Nephron progenitor cell (in vitro differentiated cells): Measurements from ENCODE around the gene SOX18.

Experiments used
- DNase-seq: peaks from one replicate; pipeline ENCODE4 v3.0.0; 2021
- H3K27ac Mint-ChIP-seq: 2 replicates; pipeline ENCODE4 v1.8.0; 2021; ENCODE audit warnings: mild to moderate bottlenecking, moderate library complexity, mixed read lengths
- H3K27me3 Mint-ChIP-seq: 2 replicates; pipeline ENCODE4 v1.8.0; 2021; ENCODE audit warnings: mild to moderate bottlenecking, low read depth, mixed read lengths; ENCODE audit not compliant: poor library complexity
- H3K36me3 Mint-ChIP-seq: 2 replicates; pipeline ENCODE4 v1.8.0; 2021; ENCODE audit warnings: low read depth, mixed read lengths
- H3K4me1 Mint-ChIP-seq: 2 replicates; pipeline ENCODE4 v1.8.0; 2021; ENCODE audit warnings: mixed read lengths
- H3K4me3 Mint-ChIP-seq: 2 replicates; pipeline ENCODE4 v1.8.0; 2021; ENCODE audit warnings: mild to moderate bottlenecking, moderate library complexity, mixed read lengths
- H3K9me3 Mint-ChIP-seq: 2 replicates; pipeline ENCODE4 v1.8.0; 2021; ENCODE audit warnings: mild to moderate bottlenecking, moderate library complexity, mixed read lengths
- TF ChIP-seq, protein P1 (sequence below): fragments of 200-600 bp; sonication (generic); IDR thresholded peaks from 2 replicates; pipeline ENCODE4 v1.5.0; 2021; ENCODE audit warnings: antibody characterized with exemption

SOX18 gene

DNA sequence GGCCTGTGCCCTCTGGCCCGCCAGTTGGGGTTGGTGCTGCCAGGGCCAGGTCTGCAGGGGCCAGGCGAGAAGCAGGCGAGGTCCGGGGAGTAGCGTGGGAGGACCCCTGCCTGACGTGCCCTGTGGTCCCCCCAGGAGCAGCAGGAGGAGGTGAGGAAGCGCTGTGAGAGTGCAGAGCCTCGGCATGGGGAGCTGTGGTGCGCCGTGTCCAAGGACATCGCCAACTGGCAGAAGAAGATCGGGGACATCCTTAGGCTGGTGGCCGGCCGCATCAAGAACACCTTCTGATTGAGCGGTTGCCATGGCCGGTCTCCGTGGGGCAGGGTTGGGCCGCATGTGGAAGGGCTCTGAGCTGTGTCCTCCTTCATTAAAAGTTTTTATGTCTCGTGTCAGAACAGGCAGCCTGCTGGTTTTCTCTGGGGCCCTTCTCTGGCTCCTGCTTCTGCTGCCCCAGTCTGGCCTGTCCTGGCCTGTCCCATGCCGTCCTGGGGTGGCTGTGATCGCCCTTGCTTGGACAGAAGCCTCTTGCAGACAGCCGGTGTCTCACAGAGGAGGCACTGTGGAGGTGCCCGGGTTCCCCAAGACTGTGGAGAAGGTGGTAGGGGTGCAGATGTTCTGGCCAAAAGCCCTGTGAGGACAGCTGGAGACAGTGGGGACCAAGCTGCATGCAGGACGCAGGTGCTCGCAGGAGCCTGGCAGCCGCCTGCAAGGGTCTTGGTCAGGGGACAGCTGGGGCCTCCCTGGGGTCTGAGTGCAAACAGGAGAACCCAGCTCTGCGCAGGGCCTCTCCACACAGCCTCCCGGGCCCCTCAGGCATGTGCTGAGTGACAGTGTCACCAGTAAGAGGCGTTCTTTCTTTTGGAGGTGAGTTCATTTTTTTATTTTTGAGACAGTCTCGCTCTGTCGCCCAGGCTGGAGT lies 16.5 kb downstream of the SOX18 start:
- Mint-ChIP-seq H3K4me3 (no peak overlapping the region), H3K9me3 (no peaks in the 10 kb centered on the region), H3K27me3 (peaks cover 20% of the 10 kb centered on the region), H3K4me1 (peaks cover 36% of the 10 kb centered on the region), H3K36me3 (peaks cover 43% of the 10 kb centered on the region), H3K27ac (no peak overlapping the region)
- TF ChIP-seq, protein P1, sequence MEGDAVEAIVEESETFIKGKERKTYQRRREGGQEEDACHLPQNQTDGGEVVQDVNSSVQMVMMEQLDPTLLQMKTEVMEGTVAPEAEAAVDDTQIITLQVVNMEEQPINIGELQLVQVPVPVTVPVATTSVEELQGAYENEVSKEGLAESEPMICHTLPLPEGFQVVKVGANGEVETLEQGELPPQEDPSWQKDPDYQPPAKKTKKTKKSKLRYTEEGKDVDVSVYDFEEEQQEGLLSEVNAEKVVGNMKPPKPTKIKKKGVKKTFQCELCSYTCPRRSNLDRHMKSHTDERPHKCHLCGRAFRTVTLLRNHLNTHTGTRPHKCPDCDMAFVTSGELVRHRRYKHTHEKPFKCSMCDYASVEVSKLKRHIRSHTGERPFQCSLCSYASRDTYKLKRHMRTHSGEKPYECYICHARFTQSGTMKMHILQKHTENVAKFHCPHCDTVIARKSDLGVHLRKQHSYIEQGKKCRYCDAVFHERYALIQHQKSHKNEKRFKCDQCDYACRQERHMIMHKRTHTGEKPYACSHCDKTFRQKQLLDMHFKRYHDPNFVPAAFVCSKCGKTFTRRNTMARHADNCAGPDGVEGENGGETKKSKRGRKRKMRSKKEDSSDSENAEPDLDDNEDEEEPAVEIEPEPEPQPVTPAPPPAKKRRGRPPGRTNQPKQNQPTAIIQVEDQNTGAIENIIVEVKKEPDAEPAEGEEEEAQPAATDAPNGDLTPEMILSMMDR, result no peak
- no peak for DNase-seq

DNA sequence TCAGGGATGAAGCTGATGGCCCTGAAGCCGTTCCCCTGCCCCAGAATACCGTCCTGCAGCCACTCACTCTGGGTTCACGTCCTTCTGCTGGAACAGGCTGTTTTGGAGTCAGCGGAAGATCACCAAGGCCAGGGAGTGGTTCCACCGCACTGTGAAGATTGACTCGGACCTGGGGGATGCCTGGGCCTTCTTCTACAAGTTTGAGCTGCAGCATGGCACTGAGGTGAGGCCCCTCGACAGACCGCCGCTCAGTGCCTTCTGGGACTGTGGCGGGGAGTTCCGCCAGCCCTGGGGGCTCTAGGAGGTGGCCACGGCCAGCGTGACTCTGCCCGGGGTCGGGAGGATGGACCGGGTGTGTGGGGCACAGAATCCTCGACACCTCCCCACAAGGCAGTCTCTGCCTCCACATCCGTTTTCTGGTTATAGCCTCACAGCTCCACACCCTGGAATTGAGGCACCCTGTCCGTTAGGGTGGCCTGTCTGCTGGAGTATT lies 17.6 kb downstream of the SOX18 start:
- TF ChIP-seq, protein P1, result no peak
- H3K36me3 Mint-ChIP-seq, result peaks cover 53% of the 10 kb centered on the region
- no peak overlapping the region for H3K4me3 Mint-ChIP-seq
- no peak overlapping the region for H3K27ac Mint-ChIP-seq
- peaks cover 11% of the 10 kb centered on the region for H3K27me3 Mint-ChIP-seq
- H3K4me1 Mint-ChIP-seq, result peaks cover 28% of the 10 kb centered on the region
- no peaks in the 10 kb centered on the region for H3K9me3 Mint-ChIP-seq
- no peak for DNase-seq

DNA sequence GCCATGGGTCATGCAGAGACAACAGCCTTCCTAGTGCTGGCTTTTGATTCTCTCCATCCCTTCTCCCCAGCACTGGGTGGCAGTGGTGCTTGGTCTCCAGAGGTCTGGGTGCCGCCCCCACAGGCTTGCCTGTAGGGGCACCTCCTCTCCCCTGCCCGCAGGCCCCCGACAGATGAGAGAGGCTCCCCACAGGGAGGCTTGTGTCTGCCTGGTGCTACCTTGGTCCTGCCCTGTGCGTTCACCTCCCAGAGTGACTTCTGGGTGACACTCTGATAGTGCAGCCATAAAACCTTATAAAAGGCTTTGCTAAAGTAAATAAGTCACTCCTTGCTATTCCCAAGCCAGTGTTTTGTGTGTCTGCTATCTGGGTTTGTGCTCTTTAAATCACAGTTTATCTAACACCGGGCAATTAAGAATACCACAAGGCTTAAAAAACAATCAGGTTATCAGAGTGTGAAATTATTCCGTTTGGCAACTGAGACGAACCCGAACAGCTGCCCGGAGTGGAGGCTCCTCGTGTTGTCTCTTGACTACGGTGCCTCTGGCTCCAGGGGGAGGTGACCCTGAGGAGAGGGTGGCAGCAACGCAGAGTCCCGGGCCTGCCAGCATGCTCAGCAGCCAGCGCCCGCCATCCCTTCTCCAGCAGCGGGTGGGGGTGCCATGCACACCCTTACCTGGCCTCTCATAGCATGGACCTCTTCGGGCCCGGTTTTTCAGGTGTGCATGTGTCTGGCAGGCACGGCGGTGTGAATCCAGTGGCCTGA lies 18.9 kb downstream of the SOX18 start:
- H3K27ac Mint-ChIP-seq, result no peak overlapping the region
- TF ChIP-seq, protein P1, result no peak
- peaks cover 7% of the 10 kb centered on the region for H3K27me3 Mint-ChIP-seq
- no peaks in the 10 kb centered on the region for H3K9me3 Mint-ChIP-seq
- DNase-seq, result no peak
- peaks cover 59% of the 10 kb centered on the region for H3K36me3 Mint-ChIP-seq
- H3K4me1 Mint-ChIP-seq, result peaks cover 15% of the 10 kb centered on the region
- no peak overlapping the region for H3K4me3 Mint-ChIP-seq

DNA sequence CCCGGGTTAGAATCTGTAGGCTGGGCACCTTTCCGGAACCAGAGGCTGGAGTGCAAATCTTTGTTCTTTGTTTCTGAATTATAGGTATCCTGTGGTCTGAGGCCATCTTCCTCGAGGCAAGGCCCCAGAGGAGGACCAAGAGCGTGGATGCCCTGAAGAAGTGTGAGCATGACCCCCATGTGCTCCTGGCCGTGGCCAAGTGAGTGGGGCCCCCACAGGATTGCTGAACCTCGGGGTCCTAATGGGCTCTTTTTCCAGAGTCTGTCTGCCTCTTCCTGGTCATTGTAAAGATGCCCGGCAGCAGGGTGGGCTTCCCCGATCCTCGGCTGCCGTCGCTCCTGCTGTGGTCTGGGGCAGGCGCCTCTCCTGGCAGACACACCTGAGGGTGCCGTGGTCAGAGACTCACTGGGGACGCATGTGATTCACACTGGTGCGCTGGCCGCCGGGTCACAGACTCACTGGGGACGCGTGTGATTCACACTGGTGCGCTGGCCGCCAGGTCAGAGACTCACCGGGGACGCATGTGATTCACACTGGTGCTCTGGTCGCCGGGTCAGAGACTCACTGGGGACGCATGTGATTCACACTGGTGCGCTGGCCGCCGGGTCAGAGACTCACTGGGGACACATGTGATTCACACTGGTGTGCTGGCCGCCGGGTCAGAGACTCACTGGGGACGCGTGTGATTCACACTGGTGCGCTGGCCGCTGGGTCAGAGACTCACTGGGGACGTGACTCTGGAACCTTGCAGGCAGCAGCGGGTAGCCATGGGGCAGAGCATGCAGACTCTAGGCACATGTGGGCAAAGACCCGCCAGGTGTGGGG lies 19.9 kb downstream of the SOX18 start:
- H3K4me3 Mint-ChIP-seq, result no peak overlapping the region
- DNase-seq, result no peak
- peaks cover 62% of the 10 kb centered on the region for H3K36me3 Mint-ChIP-seq
- TF ChIP-seq, protein P1, result no peak
- no peaks in the 10 kb centered on the region for H3K9me3 Mint-ChIP-seq
- H3K4me1 Mint-ChIP-seq, result peaks cover 4% of the 10 kb centered on the region
- no peak overlapping the region for H3K27ac Mint-ChIP-seq
- H3K27me3 Mint-ChIP-seq, result peaks cover 6% of the 10 kb centered on the region

DNA sequence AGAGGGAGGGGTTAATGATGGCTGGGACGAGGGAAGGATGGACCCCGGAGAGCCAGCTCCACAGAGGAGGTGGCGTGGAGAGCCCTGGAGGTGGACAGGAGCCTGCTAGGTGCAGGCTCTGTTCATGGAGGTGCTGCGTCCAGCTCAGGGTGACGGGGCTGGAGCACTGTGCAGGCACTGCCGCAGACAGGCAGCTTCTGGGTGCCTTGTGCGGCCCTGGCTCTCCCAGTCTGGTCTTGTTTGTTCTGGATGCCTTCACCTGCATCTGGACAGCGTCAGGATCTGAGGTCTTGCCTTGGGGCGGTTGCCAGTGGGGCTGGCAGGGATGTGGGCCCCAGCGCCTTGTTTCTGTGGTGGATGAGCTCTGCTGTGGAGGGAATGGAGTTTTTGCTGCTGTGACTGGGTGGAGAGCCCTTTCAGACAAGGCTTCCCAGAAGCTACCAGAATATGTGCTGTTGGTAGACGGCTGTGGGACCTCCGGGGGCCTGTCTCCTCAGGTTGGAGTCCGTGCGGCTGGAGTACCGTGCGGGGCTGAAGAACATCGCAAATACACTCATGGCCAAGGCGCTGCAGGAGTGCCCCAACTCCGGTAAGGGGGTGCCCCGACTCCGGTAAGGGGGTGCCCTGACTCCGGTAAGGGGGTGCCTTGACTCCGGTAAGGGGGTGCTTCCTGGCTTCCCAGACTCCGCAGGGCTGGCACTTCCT lies 21.3 kb downstream of the SOX18 start:
- Mint-ChIP-seq H3K4me3 (no peak overlapping the region), H3K4me1 (no peaks in the 10 kb centered on the region), H3K9me3 (no peaks in the 10 kb centered on the region), H3K27ac (no peak overlapping the region), H3K27me3 (peaks cover 4% of the 10 kb centered on the region), H3K36me3 (peaks cover 63% of the 10 kb centered on the region)
- TF ChIP-seq, protein P1, result no peak
- DNase-seq, result no peak
